Activated CD8-positive, alpha-beta T cell treated with anti-CD3 and anti-CD28 coated beads for 36 hours (primary cell): ENCODE measurements around the gene TNS1. TPM values are rescaled to one million over a fixed set of nuclear protein-coding genes. Genes with fewer than 3 reads are reported as not detected.

Source experiments
- ATAC-seq: fragments of 200-7000 bp; cut with Tn5 transposase; one replicate; pipeline ENCODE4 v1.10.0; 2021; ENCODE audit warnings: mild to moderate bottlenecking, moderate library complexity
- CTCF ChIA-PET: fragments of 350-600 bp; sonication (Branson Sonifier 250); formaldehyde crosslinking; loops from one replicate; lab custom pipeline; 2021; ENCODE audit warnings: antibody characterized with exemption; lab: Charles Lee
- POLR2A ChIA-PET: fragments of 350-600 bp; sonication (Branson Sonifier 250); formaldehyde crosslinking; loops from one replicate; lab custom pipeline; 2021; ENCODE audit warnings: antibody characterized with exemption; lab: Charles Lee
- DNase-seq: peaks from one replicate; pipeline ENCODE4 v3.0.0-alpha.2; 2020
- H3K27ac Mint-ChIP-seq: one replicate; pipeline ENCODE4 v1.8.0; 2021; ENCODE audit warnings: mild to moderate bottlenecking, mixed read lengths
- H3K27me3 Mint-ChIP-seq: one replicate; pipeline ENCODE4 v1.8.0; 2021; ENCODE audit warnings: mixed read lengths
- H3K36me3 Mint-ChIP-seq: one replicate; pipeline ENCODE4 v1.8.0; 2021; ENCODE audit warnings: low read depth, mixed read lengths
- H3K4me1 Mint-ChIP-seq: one replicate; pipeline ENCODE4 v1.8.0; 2021; ENCODE audit warnings: low read depth, mixed read lengths
- H3K4me3 Mint-ChIP-seq: one replicate; pipeline ENCODE4 v1.8.0; 2021; ENCODE audit warnings: mild to moderate bottlenecking, moderate library complexity, mixed read lengths
- H3K9me3 Mint-ChIP-seq: one replicate; pipeline ENCODE4 v1.8.0; 2021; ENCODE audit warnings: mixed read lengths
- CTCF ChIP-seq: fragments of 200-600 bp; IDR thresholded peaks from one replicate; pipeline ENCODE4 v1.8.0; 2022; ENCODE audit warnings: antibody characterized with exemption, mild to moderate bottlenecking
- intact Hi-C: fragments of 100-400 bp; cut with micrococcal nuclease; formaldehyde crosslinking; loops from one replicate; pipeline ENCODE4 v1.10.0; 2022
- total RNA-seq, 2 experiments: library from RNA; stranded (reverse); gene quantifications; one replicate each; pipeline ENCODE4 v1.2.3, GENCODE V29; 2021

The TNS1 gene
- total RNA-seq, 2 experiments from 2014 or later = 1.8 to 2.0 TPM

GRCh38 chr2:217993138-217993537 is 9.7 kb downstream of the TNS1 start:
- no peak for TF ChIP-seq CTCF
- Mint-ChIP-seq H3K9me3 (no peaks in the 10 kb centered on the region), H3K4me1 (peaks cover 10% of the 10 kb centered on the region), H3K27ac (no peak overlapping the region), H3K4me3 (no peak overlapping the region), H3K27me3 (peaks cover 8% of the 10 kb centered on the region), H3K36me3 (no peaks in the 10 kb centered on the region)
- DNase-seq (no peak), ATAC-seq (no peak)
- ChIA-PET CTCF (interaction anchor here (1.1 to 3.0 kb wide), 22 partner anchors 9 to 1237 kb away, joined by 3 to 35 read pairs (median 4); partner anchors contain the start of gene RUFY4), POLR2A (no interaction called here)
- intact Hi-C loops = loop anchor here (1.0 kb wide), 1 partner anchor 208 kb away; no protein-coding TSS in a partner anchor

- Mint-ChIP-seq H3K27me3 (peaks cover 8% of the 10 kb centered on the region), H3K4me3 (no peak overlapping the region), H3K36me3 (no peaks in the 10 kb centered on the region), H3K27ac (no peak overlapping the region), H3K9me3 (no peaks in the 10 kb centered on the region), H3K4me1 (peaks cover 10% of the 10 kb centered on the region)
- ATAC-seq (no peak), DNase-seq (no peak)
- CTCF ChIA-PET = interaction anchor here (1.4 to 3.0 kb wide), 2 partner anchors 202 to 206 kb away, joined by 4 to 35 read pairs; no protein-coding TSS in a partner anchor
- TF ChIP-seq CTCF = no peak
- POLR2A ChIA-PET = no interaction called here
- intact Hi-C loops = no loop called here
Observed at GRCh38 chr2:217992061-217992460, 10.7 kb downstream of the TNS1 start.

- intact Hi-C loops = no loop called here
Observed at GRCh38 chr2:217990791-217991465, 11.9 kb downstream of the TNS1 start.

GRCh38 chr2:217990389-217990788 is 12.4 kb downstream of the TNS1 start:
- ATAC-seq (no peak), DNase-seq (no peak)
- POLR2A ChIA-PET = no interaction called here
- H3K27ac Mint-ChIP-seq = no peak overlapping the region
- intact Hi-C loops = no loop called here
- no peaks in the 10 kb centered on the region for H3K9me3 Mint-ChIP-seq
- CTCF ChIA-PET = interaction anchor here (0.6 to 1.1 kb wide), 2 partner anchors 156 to 205 kb away, joined by 3 to 4 read pairs; no protein-coding TSS in a partner anchor
- peaks cover 8% of the 10 kb centered on the region for H3K27me3 Mint-ChIP-seq
- peaks cover 10% of the 10 kb centered on the region for H3K4me1 Mint-ChIP-seq
- no peaks in the 10 kb centered on the region for H3K36me3 Mint-ChIP-seq
- H3K4me3 Mint-ChIP-seq = no peak overlapping the region
- no peak for TF ChIP-seq CTCF

More at GRCh38 chr2:217990791-217991465, 11.9 kb downstream of the TNS1 start:
- TF ChIP-seq CTCF = no peak
- ChIA-PET CTCF (interaction anchor here (0.6 to 1.1 kb wide), 2 partner anchors 156 to 205 kb away, joined by 3 to 4 read pairs; no protein-coding TSS in a partner anchor), POLR2A (no interaction called here)
- H3K4me3 Mint-ChIP-seq = no peak overlapping the region
- H3K27ac Mint-ChIP-seq = no peak overlapping the region
- H3K9me3 Mint-ChIP-seq = no peaks in the 10 kb centered on the region
- ATAC-seq (no peak), DNase-seq (no peak)
- peaks cover 10% of the 10 kb centered on the region for H3K4me1 Mint-ChIP-seq
- H3K27me3 Mint-ChIP-seq = peaks cover 8% of the 10 kb centered on the region
- no peaks in the 10 kb centered on the region for H3K36me3 Mint-ChIP-seq
